HuH-7.5 (cell line): ENCODE results near the gene PLIN5.

ENCODE experiments used
- DNase-seq: peaks from one replicate; pipeline ENCODE4 v3.0.0; 2011; ENCODE audit warnings: low spot score

The PLIN5 gene

DNA sequence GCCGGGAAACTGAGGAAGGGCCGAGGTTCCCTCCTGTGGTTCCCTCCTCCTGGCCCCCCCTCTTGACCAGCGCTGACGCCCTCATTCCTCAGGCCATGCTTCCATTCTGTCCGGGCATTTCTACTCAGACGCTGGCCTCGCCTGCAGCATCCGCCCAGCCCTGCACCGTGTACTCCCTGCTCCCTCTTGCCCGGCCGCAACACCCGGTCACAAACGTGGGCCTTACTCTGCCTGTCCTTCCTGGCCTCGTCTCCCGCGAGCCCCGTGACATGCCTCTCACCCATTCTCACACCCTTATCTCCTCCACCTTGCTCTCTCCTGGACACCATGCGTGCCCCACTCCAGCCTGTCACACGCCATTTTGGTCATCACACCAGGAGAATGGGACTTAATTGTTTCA is 51.6 kb downstream of the PLIN5 start:
- DNase-seq = no peak

DNA sequence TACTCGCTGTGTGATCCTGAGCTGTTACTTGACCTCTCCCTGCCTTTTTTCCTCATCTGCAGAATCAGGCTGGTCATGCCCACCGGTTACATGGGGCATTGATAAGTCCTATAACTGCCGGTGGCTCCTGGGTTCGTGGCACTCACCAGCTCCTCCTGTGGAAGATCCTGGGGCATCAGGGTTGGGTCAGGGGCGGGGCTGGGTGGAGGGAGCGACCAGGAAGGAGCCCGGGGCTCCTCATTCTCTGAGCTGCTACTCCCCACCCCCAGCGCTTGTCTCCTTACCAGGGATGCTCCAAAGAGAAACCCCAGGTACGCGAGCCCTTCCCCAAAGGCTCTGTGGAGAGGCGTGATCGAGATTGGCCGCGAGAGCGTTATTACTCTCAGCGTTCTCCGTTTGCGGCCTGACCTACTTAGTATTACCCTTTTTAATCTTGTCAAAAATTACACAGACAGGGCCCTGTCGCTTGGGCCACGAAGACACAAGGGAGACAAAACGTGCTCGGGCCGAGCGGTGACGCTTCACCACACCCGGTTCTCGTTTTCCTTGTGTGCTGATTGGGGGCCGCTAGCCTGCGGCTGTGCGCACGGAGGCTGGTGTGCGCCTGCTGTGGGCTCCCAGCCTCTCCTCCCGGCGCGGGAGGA is 52.2 kb downstream of the PLIN5 start:
- no peak for DNase-seq

DNA sequence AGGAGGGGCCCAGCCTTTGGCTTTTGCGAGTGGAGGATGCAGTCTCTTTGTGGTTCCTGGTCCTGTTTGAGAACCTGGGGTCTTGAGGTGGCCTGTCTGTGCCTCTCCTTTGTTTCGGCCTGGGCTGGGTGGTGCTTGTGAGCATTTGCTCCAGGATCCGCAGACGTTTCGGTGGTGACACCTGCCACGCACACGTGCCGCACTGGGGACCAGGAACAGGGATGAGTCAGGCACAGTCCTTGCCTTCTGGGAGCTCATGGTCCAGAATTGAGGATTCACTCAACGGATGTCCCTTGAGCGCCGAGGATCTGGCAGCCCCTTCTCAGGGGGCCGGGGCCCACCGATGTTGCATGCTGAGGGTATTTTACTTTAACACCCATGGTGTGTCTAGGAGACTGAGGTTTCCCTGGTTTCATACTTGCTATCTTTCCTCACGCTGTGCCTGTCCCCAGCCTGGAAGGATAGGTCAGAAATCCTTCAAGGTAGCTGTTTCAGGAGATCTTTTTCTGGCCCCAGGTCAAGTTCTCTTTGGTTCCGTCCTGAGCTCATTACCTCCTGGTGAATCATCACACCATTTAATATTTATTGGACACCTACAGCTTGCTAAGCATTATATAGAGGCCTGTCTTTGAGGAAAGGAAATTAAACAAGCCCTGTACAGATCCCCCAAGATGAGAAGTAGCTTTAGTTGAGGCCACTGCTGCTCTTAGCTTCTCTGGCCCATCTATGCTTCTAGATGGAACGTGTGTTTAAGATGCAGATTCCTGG is 57.8 kb downstream of the PLIN5 start:
- no peak for DNase-seq

- DNase-seq = no peak
These were observed 60.5 kb downstream of the PLIN5 start for GRCh38 chr19:4474514-4475022.

DNA sequence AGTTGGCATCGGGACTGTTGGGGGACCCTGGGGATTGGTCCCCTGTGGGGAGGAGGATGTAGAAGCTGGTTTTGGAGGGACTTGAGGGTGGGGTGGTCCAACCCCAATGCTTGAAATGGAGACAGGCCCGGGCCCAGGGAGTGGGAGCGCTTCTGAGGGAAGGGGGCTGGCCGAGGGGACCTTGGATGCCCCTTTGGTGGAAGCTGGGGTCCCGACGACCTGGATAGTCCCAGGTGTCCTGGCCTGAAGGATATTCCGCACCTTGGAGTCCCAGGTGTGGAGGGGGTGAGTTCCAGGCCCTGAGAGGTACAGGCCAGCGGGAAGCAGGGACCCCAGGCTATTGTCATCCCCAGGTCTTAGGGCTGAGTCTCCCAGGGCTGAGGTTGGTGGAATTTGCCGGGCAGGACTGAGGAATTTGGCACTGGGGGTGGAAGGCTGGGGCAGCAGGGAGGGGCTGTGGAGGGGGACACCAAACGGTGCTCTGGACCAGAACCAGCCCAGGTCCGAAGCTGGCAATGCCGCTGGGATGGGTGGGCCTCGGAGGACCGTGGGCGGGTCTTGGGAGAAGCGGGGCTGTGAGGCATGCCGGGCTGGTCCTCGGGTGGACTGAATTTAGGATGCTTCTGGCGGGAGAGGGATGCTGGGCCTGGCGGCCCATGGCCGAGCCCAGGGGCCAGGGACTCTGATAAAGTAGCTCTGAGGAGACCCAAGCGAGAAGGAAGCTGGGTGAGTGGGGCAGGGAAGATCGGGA is 61.1 kb downstream of the PLIN5 start:
- no peak for DNase-seq

- no peak for DNase-seq
These were observed 61.8 kb downstream of the PLIN5 start for GRCh38 chr19:4473011-4473762.
